Left hindlimb (tissue), 1 donor: ENCODE measurements around the gene BOK.
"Not testable (repeated sequence)": the region's sequence is repeated elsewhere in the genome, so short reads cannot be mapped to it uniquely, and the experiment has no call there.

ENCODE experiments used
- DNase-seq: peaks from one replicate; pipeline ENCODE4 v3.0.0-alpha.2; 2018

The BOK gene

DNA sequence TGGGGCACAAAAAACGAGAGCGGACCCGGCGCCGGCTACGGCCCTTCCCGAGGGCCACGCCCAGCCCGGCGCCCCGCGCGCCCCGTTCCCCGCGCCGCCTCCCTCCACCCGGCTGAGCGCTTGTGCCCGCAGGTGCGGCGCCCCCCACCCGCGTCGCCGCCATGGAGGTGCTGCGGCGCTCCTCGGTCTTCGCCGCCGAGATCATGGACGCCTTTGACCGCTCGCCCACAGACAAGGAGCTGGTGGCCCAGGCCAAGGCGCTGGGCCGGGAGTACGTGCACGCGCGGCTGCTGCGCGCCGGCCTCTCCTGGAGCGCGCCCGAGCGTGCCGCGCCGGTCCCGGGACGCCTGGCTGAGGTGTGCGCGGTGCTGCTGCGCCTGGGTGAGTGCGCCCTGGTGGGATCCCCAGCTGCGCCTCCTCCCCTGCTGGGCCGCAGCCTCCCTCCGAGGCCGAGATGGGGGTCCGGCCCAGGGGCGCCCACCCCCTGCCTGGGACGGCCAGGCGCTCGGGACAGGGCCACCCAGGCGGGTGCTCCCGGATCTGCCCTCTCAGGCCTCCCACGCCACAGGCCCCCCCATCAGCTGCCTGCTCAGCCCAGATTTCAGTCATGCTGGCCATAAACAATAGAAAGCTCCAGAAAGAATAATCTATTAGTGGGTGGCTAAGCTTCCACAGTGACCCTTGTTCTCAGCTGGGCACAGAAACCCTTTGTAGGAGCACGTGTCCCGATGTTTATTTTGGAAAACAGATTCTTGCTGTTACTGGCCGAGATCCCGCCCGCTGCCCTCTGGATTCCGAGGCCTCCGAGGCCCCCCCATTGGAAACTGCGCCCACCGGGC, 997 bp downstream of the BOK start:
- no peak for DNase-seq

DNA sequence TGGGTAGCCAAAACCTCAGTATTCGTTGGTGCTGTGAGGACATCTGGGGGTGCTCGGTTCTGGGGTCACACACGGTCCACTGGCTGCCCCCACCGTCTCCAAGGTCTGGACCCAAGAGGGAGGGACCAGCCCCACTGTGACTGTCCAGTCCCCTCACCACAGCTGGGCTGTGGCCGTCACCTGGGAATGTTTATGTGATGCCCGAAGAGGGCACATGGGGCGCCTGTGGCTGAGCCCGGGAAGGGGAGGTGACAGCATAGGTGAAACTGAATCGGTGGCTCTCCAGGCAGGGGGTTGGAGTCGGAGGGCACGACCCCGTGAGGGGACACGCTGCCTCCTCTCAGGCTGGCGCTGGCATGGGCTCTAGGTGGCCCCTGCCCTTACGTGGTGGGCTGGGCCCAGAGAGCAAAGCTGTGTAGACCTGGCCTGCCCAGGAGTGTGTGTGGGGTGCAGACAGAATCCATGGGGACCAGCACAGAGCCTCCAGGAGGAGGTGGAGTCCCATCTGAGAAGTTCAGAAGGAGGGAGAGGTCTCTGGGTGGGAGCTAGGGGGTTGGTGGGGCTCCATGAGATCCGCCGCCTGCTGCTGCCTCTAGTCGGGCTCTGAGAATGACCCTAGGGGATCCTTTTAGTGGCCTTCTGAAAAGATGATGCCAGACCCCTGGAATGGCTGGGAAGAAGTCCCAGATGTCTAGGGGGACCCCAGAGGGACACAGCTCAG, 1.8 kb downstream of the BOK start:
- no peak for DNase-seq

DNA sequence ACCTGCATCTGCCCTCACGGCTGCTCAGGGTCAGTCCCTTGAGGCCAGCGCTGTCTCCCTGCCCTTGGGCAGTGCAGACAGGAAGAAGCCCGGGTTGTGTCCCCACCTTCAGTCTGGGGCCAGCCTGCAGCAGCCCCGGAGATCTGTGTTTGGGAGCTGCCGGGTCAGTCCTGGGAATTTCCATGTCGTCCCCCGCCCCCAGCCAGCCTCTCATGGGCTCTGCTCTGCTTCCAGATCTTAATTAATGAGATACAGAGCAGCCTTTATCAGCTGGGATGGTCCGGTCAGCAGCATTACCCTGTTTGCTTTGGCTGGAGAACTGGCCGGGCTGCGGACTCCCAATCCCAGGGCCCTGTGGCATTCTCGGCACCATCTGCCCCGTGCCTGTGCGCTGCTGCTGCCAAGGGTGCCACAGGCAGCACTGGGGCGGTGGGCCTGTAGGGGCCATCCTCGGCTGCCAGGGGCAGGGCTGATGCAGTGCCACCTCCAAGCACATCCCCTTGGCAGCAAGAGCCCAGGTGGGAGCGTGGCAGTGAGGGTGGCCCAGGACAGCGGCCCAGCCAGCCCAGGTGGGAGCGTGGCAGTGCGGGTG, 2.4 kb downstream of the BOK start:
- no peak for DNase-seq

DNA sequence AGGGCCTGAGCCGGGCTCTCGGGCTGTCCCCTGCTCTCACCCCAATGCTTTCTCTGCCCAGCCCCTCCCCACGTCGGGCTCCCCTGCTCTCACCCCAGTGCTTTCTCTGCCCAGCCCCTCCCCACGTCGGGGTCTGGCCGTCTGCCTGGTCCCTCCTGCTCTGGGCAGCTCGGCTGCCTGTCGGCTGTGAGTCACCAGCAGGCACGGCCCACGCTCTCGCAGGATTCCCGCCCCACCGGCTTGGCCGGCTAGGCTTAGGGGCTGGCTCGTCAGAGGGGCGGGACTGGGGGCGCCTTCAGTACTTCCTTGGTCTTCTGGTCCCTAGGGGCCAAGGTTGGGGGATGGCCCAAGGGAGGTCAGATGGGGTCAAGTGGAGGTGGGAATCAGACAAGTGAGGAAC, 3.3 kb downstream of the BOK start:
- peak; percentile 87 for DNase-seq

DNA sequence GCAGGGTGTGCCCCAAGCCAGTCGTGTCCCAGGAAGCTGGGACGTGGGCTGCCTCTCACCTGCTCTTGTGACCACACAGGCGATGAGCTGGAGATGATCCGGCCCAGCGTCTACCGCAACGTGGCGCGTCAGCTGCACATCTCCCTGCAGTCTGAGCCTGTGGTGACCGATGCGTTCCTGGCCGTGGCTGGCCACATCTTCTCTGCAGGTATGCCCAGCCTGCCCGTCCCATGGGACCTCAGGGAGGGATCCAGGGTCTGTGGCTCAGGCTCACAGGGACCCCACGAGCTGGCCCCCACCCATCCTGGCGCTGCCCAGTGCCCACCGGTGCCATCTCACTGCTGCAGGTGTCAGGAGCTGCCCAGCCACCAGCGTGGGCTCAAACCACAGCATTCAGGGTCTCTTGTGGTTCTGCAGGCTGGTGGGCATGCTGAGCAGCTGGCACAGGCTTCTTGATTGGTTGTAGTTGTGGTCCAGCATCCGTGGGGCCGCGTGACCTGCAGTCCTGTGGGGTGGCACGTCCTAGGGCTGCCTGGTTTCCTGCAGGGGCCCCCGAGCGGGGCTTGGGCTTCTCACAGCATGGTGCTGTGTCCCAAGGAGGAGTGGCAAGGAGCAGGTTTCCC, 3.8 kb downstream of the BOK start:
- DNase-seq: no peak

DNA sequence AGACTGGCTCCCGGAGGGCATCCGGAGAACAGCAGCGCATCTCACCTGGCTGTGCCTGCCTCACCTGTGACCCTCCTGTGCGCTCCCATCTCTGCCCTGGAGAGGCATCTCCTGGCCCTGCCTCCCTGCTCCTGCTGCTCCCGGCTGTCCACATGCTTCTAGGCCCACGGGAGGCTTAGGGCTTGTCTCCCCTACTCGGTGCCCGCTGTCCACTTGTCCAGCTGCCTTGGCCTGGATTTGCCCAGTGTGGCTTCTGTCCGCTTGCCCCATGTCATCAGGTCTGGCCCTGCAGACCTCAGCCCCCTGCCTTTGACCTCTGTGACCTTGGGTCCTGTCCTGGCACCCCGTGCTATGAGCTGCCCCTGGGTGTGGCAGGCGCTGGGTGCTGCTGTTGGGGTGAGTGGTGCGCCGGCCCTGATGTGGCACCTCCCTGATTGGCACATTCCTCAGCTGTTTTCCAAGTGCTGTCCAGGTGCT, 4.5 kb downstream of the BOK start:
- DNase-seq: no peak

DNA sequence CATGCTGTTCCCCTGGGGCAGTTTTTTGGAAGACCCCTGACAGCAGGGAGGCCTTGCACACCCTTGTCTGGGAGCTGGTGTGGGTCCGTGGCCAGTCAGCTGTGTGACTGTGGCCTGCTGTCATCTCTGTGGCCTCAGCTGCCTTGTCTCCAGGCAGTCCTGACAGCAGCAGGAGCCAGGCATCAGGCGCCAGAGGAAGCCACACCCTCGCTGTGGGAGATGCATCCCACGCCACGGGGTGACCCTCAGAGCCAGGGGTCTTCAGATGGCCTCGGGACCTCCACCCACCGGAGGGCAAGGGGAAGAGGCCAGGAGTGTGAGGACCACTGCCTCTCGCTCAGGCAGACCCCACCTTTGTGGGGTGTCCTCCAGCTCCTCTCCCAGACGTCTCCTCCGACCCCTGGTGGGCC, 5.0 kb downstream of the BOK start:
- no peak for DNase-seq

DNA sequence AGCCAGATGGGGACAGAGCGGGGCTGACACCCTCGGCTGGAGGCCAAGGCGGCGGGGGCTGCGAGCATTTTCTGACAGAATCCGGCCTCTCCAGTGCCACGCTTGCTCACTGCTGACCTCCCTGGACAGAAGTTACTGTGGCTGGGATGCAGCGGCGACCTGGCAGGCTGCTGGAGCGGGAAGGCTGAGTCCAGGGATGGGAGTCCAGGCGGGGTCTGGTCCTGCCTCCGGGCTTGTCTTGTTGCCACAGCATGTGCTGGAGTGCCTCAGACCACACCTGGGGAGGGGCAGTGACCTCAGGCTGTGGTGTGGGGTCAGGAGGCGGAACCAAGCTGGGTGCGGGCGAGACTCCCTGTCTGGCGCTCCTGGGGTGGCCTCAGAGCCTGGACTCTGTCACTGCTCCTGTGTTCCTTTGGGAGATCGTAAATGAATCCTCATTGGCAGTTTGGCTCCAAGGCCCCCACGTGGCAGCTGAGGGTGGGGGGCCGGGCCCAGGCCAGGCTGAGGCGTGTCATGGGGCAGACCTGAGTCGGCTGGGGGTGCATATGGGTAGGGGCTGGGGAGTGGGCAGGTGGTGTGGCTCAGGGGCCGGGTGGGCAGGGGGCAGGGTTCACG, 5.5 kb downstream of the BOK start:
- no peak for DNase-seq

DNA sequence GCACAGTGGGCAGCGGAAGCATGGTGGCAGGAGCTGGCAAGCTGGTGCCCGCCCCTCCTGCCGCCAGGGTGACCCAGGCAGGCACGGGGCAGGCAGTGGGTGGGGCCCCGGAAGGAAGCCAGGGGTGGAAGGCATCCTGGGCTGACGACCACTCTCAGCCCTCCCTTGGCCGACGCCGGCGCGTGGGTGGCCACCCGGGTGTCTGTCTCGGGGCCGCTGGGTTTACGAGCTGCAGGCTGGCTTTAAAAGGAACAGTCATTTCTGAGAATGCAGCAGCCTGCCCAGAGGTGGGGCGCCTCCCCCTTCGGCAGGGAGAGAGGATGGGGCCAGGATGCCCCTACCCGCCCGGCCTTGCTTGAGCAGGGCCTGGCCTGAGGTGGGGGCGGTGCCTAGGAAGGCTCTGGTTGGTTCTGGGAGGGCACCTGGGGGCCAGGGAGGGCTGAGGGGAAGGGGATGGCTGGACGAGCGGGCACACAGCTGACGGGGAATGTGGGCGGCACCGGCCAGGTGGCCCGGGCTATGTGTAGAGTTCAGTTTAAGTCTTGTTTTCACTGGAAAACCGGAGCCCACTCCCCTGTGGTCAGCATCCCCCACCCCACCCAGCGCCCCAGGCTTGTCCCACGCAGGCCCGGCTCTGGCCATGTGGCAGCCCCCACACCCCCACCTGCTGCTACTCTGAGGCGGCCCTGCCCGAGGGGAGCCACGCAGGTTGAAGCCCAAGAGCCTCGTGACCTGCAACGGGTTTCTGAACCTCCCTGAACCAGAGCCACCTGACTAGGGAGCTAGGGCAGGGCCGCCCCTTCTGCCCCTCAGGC, 6.3 kb downstream of the BOK start:
- DNase-seq: no peak

DNA sequence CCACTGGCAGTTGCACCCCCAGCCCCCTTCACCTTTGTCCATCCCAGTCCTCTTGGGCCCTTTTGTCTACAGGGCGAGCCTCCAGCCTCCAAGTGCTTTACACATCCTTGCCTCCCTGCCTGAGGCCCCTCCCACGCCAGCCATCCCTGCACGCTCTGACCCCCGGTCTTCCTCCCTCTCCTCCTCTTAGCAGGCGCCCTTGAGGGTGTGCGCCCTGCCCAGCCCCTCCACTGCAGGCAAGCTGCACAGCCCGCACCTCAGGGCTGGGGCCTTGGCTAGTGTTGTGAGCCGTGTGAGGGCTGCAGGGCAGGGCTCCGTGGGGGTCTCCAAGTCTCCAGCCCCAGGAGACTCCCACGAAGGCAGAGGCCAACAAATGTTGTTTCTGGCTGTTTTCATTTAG, 6.9 kb downstream of the BOK start:
- DNase-seq: no peak

DNA sequence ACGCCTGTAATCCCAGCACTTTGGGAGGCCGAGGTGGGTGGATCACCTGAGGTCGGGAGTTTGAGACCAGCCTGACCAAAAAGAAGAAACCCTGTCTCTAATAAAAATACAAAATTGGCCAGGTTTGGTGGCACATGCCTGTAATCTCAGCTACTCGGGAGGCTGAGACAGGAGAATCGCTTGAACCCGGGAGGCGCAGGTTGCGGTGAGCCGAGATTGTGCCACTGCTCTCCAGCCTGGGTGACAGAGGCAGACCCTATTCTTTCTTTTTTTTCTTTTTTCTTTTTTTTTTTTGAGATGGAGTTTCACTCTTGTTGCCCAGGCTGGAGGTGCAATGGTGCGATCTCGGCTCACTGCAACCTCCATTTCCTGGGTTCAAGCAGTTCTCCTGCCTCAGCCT, 7.5 kb downstream of the BOK start:
- not testable (repeated sequence) for DNase-seq

DNA sequence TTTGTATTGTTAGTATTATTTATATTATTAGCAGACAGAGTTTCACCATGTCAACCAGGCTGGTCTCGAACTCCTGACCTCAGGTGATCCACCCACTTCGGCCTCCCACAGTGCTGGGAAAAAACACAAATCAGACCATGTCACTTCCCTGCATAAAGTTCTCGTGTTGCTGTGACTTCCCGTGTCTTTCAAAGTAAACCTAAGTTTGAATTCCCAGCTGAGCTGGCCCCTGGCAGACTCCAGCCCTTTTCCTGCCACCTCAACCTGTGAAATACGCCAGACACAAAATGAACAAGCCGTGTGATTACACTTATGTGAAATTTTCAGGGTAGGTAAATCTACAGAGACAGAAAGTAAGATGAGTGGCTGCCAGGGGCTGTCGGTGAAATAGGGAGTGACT, 7.9 kb downstream of the BOK start:
- no peak for DNase-seq

DNA sequence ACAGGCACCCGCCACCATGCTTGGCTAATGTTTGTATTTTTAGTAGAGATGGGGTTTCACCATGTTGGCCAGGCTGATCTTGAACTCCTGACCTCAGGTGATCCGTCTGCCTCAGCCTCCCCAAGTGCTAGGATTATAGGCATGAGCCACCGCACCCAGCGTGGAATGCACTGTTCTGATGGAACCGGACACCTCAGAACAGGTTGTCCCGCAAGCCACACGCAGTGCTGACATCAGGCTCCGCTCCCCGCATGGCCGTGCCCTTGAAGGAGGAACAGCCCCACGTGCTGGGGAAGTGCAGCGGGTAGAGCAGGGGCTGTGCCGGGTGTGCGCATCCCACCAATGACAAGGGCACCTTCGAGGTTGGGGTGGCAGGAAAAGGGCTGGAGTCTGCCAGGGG, 8.7 kb downstream of the BOK start:
- not testable (repeated sequence) for DNase-seq

DNA sequence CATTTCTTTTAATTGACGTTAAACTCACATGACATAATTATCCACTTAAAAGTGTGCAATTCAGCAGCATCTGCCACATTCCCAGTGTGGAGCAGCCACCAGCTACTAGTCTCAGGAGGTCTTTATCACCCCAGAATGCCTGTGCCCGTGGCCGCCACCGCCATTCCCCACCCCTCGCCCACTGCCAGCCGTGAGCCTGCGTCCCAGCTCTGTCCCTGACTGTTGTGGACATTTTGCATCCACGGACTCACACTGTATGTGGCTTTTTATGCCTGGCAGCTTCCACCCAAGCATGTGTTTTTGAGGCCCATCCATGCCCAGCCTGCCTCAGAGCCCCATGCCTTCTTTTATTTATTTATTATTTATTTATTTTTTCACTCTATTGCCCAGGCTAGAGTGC, 9.2 kb downstream of the BOK start:
- no peak for DNase-seq

DNA sequence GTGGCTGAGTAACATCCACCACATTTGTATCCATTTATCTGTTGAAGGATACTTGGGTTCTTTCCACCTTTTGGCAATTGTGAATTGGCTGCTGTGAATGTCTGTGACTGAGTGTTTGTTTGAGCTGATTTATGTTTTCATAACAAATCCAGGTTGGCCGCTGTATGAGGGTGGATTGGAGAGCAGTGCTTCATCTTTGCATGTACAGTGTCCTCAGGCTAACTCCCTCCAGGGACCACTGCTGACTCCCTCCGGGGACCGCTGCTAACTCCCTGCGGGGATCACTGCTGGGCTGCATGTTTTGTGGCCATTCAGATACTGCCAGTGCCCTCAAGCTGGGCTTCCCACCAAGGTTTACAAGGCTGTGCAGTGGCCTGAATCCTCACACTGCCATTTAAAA, 10.2 kb downstream of the BOK start:
- no peak for DNase-seq

DNA sequence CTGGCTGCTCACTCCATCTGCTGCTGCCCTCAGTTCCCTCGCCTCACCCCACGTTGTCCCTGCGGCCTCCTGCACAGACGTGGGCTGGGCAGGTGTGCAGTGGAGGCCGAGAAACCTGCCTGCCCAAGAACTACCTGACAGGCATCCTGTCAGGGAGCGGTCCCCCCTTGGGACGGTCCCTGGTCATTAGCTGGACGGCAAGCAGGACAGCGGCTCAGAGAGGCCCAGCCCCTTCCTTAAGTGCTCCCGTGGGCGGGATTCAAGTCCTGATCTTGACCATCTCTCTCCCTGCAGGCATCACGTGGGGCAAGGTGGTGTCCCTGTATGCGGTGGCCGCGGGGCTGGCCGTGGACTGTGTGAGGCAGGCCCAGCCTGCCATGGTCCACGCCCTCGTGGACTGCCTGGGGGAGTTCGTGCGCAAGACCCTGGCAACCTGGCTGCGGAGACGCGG, 11.3 kb downstream of the BOK start:
- DNase-seq: no peak

DNA sequence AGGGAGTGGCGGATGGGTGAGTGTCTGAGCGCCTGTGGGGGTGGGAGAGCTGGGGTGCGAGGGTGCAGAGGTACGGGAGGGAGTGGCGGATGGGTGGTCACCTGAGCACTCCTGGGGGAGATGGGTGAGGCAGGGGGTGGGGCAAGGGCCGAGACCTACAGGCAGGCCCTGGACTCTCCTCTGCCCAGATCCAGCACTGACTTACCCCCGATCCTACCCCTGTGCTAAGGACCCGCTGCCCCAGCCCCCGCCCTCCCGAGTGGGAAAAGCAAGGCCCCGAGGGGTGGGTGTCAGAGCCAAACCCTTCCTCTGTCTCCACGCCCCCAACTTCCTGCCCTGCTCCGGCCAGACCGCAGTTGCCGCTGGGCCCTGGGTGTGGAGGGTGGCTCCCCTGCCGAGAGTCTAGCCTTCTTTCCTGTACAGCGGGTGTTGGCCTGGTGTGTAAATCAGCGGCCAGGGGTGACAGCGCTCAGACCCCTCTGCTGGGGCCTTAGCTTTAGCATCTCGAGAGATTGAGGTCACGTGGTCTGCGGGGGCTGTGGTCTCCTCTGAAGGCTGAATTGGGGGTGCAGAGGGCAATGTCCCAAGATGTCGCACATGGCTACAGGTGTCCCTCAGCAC, 12.5 kb downstream of the BOK start:
- DNase-seq: no peak

DNA sequence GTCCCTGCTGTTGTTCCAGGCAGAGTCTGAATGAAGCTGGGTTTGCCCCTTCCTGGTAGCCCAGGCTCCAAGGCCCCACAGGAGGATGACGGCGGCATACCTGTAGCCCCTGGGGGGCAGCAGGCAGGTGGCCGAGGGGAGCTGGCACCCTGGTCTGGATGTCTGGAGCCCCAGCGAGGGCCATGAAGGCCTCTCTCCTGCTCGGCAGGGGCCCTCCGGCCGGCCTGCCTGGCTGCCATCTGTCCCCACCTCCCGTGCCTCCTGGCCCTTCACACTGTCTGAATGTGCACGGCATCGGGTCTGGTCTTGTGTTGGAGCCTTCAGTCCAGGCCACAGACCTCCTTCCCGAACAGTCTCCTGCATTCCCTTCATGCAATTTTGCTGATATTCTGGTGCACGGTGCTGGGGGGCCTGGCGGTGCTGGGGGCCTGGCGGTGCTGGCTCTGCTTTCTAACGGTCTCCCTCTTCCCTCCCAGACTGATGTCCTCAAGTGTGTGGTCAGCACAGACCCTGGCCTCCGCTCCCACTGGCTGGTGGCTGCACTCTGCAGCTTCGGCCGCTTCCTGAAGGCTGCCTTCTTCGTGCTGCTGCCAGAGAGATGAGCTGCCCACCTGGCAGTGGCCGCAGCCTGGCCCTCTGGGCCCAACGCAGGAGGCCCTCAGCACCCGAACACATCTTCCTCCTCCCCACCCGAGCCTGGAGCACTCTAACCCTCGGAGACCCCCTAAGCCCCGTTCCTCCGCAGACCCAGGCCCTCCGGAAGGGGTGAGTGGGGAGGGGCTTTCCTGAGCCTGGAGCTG, 13.5 kb downstream of the BOK start:
- DNase-seq: no peak

DNA sequence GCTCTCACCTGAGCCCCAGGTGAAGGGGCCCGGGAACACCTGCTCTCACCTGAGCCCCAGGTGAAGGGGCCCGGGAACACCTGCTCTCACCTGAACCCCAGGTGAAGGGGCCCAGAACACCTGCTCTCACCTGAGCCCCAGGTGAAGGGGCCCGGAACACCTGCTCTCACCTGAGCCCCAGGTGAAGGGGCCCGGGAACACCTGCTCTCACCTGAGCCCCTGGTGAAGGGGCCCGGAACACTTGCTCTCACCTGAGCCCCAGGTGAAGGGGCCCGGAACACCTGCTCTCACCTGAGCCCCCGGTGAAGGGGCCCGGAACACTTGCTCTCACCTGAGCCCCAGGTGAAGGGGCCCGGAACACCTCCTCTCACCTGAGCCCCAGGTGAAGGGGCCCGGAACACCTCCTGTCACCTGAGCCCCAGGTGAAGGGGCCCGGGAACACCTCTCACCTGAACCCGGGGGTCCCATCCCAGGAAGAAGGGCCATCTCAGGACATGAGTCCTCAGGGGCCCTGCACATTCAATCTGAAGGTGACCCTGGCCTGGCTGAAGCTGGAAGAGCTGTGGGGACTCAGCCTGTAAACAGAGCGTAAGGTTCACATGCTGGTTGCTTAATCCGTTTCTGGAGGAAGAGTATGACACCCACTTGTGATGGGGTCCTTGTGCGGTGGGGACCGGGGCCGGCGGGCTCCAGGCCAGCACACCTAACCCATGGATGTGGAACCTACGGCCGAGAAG, 14.5 kb downstream of the BOK start:
- not testable (repeated sequence) for DNase-seq

DNA sequence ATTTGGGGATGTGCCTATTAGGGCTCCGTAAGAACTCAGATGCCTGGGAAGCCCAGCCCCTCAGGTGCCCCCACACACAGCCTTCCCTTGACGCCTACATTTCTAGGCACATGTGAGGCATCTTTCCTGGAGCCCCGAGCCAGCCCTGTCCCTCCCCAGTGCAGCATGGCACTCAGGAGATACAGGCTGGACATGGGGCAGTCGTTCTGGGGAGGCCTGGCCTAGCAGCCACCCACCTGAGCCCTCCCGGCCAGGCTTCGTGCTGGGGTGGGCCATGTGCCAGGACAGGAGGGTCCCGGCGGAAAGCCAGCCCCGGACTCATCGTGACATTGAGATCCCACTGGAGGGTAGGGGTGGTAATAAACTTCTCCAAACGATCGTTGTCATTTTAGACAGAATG, 15.2 kb downstream of the BOK start:
- DNase-seq: no peak
